Lower leg skin (tissue), 3 donors: ENCODE measurements around the gene MSMB.

Source experiments
- POLR2A ChIP-seq, 2 donors: fragments of 450-650 bp; IDR thresholded peaks; one replicate each; pipeline ENCODE4 v1.6.1; 2016 to 2017; ENCODE audit warnings: antibody characterized with exemption in 2 of 2, mild to moderate bottlenecking in 1 of 2, moderate library complexity in 1 of 2
- TF ChIP-seq, protein P1 (sequence below), 3 donors: fragments of 450-650 bp; IDR thresholded peaks; one replicate each; pipeline ENCODE4 v1.5.1; 2016; ENCODE audit warnings: antibody characterized with exemption in 3 of 3, mild to moderate bottlenecking in 3 of 3, moderate library complexity in 2 of 3

DNA sequence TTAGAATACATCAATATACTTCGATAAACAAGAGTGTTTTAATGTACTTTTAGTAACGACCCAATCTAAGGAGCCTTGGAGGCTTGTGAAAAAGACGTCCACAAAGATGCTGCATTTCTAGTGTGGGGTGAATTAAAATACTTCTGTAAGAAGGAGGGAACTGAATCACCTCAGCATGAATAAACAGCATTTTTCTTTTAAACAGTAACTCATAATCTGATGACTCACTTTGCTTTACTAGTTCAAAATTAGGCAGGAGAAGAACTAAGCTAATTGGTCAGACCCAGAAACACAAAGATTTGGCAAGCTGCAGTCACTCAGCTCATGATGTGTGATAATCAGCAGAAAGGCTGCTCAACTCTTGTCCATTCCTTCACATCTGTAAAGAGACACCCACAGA is 39.9 kb downstream of the MSMB start:
- TF ChIP-seq, protein P1, sequence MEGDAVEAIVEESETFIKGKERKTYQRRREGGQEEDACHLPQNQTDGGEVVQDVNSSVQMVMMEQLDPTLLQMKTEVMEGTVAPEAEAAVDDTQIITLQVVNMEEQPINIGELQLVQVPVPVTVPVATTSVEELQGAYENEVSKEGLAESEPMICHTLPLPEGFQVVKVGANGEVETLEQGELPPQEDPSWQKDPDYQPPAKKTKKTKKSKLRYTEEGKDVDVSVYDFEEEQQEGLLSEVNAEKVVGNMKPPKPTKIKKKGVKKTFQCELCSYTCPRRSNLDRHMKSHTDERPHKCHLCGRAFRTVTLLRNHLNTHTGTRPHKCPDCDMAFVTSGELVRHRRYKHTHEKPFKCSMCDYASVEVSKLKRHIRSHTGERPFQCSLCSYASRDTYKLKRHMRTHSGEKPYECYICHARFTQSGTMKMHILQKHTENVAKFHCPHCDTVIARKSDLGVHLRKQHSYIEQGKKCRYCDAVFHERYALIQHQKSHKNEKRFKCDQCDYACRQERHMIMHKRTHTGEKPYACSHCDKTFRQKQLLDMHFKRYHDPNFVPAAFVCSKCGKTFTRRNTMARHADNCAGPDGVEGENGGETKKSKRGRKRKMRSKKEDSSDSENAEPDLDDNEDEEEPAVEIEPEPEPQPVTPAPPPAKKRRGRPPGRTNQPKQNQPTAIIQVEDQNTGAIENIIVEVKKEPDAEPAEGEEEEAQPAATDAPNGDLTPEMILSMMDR (IDR thresholded peaks at IDR 0.05), result no peak
- TF ChIP-seq POLR2A (IDR thresholded peaks at IDR 0.05), result no peak
